GM12865 (cell line): ENCODE measurements around the gene MAN2A1.
"Not testable (repeated sequence)": the region's sequence is repeated elsewhere in the genome, so short reads cannot be mapped to it uniquely, and the experiment has no call there.

ENCODE experiments used
- DNase-seq: peaks from one replicate; pipeline ENCODE4 v3.0.0; 2010; ENCODE audit warnings: low read depth
- H3K4me3 ChIP-seq: 2 replicates; pipeline ENCODE4 v1.5.1; 2011; ENCODE audit warnings: mild to moderate bottlenecking, low read depth, low read length, control low read depth
- TF ChIP-seq, protein P1 (sequence below): IDR thresholded peaks from 2 replicates; pipeline ENCODE4 v1.5.1; 2011; ENCODE audit warnings: low read length, control low read depth, low read depth, inconsistent platforms; ENCODE audit not compliant: insufficient read depth; ENCODE audit errors: missing control alignments

The MAN2A1 gene

DNA sequence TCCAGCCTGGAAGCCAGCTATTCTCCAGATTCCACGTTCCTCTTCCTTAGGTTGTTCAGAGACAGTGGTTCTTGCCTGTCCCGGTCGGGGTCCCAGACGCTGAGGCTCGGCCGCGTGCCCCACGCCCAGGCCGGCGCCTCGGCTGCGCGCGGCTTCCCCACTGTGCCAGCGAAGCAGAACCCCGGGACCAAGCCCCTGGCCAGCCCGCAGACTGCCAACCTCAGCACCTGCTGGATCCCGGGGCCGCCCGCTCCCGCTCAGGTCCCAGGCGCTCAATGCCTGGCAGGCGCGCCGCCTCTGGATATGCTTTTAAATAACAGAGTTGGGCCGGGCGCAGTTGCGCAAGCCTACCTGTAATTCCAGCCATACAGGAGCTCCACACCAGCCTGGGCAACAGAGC, 195.5 kb downstream of the MAN2A1 start:
- H3K4me3 ChIP-seq, result no peak overlapping the region
- DNase-seq, result no peak
- TF ChIP-seq, protein P1, sequence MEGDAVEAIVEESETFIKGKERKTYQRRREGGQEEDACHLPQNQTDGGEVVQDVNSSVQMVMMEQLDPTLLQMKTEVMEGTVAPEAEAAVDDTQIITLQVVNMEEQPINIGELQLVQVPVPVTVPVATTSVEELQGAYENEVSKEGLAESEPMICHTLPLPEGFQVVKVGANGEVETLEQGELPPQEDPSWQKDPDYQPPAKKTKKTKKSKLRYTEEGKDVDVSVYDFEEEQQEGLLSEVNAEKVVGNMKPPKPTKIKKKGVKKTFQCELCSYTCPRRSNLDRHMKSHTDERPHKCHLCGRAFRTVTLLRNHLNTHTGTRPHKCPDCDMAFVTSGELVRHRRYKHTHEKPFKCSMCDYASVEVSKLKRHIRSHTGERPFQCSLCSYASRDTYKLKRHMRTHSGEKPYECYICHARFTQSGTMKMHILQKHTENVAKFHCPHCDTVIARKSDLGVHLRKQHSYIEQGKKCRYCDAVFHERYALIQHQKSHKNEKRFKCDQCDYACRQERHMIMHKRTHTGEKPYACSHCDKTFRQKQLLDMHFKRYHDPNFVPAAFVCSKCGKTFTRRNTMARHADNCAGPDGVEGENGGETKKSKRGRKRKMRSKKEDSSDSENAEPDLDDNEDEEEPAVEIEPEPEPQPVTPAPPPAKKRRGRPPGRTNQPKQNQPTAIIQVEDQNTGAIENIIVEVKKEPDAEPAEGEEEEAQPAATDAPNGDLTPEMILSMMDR, result no peak

DNA sequence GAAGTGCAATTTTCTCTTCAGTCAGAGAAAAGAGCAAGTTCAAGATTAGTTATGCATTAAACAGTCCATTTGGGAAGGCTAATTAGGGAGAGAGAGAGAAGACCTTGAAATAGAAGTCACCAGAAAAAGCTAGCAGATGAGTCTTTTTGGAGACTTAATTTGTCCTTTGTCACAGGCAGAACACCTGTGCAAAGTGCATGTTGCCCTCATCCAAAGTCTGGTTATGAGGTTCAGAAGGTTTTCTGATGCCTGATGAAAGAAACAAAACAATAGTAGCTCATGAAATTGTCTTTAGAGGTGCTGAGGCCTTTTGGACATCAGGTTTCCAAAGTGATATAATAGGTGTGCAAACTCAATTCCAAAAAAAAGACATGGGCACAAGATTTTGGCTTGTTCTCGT, 199.3 kb downstream of the MAN2A1 start:
- H3K4me3 ChIP-seq, result no peak overlapping the region
- DNase-seq, result no peak
- TF ChIP-seq, protein P1, result no peak

DNA sequence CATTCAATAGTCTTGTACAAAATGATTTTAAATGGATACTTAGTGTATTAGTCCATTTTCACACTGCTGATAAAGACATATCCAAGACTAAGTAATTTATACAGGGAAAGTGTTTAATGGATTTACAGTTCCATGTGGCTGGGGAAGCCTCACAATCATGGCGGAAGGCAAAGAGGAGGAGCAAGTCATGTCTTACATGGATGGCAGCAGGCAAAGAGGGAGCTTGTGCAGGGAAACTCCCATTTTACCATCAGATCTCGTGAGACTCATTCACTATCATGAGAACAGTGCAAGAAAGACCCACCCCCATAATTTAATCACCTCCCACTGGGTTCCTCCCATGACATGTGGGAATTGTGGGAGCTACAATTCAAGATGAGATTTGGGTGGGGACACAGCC, 203.5 kb downstream of the MAN2A1 start:
- not testable (repeated sequence) for DNase-seq, H3K4me3 ChIP-seq

DNA sequence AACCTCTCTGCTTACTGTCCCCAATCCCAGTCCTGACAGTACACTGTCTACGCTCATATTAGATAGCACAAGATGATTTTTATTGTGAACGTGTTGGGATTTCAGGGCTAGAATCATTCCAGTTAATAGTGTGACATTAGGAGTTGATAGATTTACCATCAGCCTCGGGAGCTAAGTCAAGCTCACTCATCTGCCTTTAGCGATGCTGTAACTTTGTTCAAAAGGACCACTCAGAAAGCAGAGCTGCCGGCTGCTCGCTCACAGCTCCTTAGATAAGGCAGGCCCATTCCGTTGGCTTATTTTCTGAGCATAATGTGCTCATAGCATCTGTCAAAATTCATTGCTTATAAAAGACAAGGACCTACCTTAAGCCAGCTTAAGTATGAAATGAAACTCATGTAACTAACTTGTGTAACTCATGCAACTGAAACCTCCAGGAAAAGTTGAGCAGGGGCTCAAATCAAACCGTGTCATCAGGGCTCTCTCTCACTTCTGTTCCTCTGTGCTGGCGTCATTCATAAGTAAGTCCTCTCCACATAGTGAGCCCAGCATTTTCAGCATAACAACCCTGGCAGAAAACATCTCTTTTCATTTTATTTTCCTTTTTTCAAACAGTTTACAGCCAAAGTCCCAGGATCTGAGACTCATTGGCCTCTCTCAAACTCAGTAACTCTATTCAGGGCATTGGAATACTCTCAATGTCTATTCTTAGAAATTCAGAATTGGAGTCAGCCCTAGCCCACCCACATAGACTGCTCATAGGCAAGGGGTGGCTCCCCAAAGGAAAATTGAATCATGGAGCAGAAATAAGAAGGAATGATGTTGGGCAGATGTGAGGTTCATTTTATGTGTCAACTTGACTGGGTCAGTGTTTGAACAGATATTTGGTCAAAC, 208.8 kb downstream of the MAN2A1 start:
- H3K4me3 ChIP-seq, result no peak overlapping the region
- DNase-seq, result no peak
- TF ChIP-seq, protein P1, result no peak

DNA sequence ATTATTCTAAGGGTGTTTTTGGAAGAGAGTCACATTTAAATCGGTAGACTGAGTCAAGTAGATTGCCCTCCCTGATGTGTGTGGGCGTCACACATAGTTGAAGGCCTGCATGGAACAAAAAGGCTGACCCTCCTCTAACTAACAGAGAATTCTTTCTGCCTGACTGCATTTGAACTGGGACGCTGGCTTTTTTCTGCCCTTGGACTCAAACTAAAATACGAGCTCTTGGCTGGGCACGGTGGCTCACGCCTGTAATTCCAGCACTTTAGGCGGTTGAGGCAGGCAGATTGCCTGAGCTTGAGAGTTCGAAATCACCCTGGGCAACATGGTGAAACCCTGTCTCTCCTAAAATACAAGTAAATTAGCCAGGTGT, 209.4 kb downstream of the MAN2A1 start:
- TF ChIP-seq, protein P1, result no peak
- DNase-seq, result no peak

DNA sequence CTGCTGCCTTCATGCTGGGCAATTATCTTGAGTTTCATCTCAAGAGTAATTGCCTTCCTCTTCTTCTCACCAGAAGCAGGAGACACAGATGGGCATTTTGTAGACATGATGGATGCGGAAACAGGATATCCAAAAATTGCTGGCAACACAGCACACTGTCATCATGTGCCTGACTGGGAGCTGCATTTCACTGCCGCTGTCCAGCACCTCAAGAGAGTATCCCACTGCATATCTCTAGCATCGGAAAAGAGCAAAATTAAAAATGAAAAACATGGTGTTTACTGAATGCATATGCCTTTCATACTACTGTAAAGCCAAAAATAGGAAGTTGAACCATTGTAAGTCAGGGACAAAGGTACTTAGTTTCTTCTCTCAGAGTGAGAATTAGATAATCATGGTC, 210.7 kb downstream of the MAN2A1 start:
- TF ChIP-seq, protein P1, result no peak
- no peak for DNase-seq
- H3K4me3 ChIP-seq, result no peak overlapping the region

More for the DNA sequence above, 209.4 kb downstream of the MAN2A1 start:
- H3K4me3 ChIP-seq, result no peak overlapping the region

DNA sequence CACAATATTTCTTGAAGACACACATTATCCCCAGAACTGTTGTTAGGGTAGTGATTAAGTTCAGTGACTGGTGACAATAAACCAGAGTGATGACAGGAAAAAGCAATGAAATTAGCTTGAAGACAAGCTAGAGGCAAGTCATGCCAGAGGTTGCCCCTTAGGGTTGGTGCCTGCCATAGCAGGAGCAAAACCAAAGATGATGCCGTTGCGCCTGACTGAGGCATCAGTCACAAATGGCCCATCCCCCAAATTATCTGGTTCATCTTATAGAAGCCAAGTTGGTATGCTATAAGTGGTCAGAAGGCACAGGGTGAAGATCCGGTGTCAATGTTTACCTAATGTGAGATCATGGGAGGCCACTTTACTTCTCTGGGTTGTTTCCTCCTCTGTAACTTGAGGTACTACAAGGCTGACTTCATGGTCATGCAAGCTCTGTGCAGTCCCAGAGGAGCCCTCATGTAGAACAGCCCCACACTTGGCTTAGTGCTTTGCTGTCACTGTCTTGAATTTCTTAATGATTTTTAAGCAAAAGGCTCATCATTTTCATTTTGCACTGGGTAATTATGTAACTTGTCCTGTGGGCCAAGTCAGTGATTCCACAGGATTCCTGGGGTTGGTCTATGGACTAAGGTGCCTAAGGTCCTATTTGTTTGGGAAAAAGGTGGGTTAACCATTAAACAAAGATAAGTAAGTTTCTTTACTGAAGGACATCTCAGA, 211.3 kb downstream of the MAN2A1 start:
- no peak for DNase-seq
- H3K4me3 ChIP-seq, result no peak overlapping the region
- TF ChIP-seq, protein P1, result no peak
